ENCODE measurements around the gene ATP8B4.

GRCh38 chr15:50050986-50051743, 67.9 kb downstream of the ATP8B4 start:
- no peak for TF ChIP-seq CTCF (conservative IDR thresholded peaks at IDR 0.05 in 1 of 2, IDR thresholded peaks at IDR 0.05 in 1 of 2; ENCODE audit: low read depth in 1 of 2, low read length in 2 of 2)
- TF ChIP-seq EZH2 (IDR thresholded peaks at IDR 0.05; ENCODE audit: low read length, missing control alignments), result no peak
